PFSK-1 (cell line): ENCODE measurements around the gene RAB26.

Experiments
- FOXP2 ChIP-seq: optimal IDR thresholded peaks from 2 replicates; pipeline ENCODE3; 2011; ENCODE audit warnings: borderline replicate concordance, control low read depth, inconsistent platforms; ENCODE audit not compliant: insufficient read depth; ENCODE audit errors: extremely low read length, extremely low read depth
- POLR2AphosphoS5 ChIP-seq: IDR thresholded peaks from 2 replicates; pipeline ENCODE4 v1.6.1; 2012; ENCODE audit warnings: low read depth, mild to moderate bottlenecking, control low read depth, low read length, moderate library complexity
- SIN3A ChIP-seq: IDR thresholded peaks from 2 replicates; pipeline ENCODE4 v1.6.1; 2012; ENCODE audit warnings: mild to moderate bottlenecking, low read length, moderate library complexity, borderline replicate concordance; ENCODE audit not compliant: insufficient read depth
- TAF1 ChIP-seq: IDR thresholded peaks from 2 replicates; pipeline ENCODE4 v1.6.1; 2012; ENCODE audit warnings: low read length, control low read depth, borderline replicate concordance; ENCODE audit not compliant: insufficient read depth
- TF ChIP-seq, protein P1 (sequence below), 2 experiments: IDR thresholded peaks; 2 replicates each; pipeline versions ENCODE4 v1.6.1 to v1.8.0; 2011 to 2012; ENCODE audit warnings: low read depth in 2 of 2, low read length in 2 of 2, control low read depth in 1 of 2, inconsistent platforms in 1 of 2, mild to moderate bottlenecking in 1 of 2, moderate library complexity in 1 of 2; ENCODE audit not compliant: insufficient read depth in 1 of 2

DNA sequence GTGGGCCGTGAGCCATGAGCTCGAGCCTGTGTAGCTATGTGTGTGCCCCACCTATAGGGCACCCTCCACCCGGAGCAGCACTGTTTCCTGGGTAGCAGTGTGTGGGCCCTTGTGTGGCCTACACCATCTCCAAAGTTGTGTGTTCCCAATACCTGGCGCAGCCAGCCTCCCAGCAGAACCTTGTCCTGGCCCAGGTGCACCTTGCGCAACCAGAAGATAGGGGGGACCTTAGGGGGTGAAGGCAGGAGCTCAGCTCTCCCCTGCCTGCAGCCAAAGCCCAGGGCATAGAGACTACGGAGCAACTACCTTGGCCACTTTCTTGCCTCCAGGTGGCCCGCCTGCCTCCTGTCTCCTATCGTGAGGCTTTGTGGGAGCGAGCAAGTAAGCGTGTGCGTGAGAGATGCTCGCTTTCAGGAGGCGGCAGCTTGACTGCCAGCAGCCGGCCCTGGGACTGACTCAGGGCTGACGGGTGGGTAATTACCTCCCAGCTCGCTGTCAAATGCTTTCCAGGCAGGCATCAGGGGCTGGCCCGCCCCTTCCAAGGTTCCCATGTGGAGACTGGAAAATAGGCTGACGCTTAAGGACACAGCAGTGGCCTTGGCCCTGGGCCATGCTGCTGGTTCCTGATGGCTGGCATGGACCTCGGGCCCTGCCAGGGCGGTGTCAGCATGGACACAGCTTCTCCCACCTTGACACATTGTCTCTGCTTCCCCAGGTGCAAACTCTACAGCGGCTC is 26.1 kb downstream of the RAB26 start:
- TF ChIP-seq POLR2AphosphoS5 (no peak), TAF1 (no peak), FOXP2 (no peak), SIN3A (no peak)
- TF ChIP-seq, protein P1, sequence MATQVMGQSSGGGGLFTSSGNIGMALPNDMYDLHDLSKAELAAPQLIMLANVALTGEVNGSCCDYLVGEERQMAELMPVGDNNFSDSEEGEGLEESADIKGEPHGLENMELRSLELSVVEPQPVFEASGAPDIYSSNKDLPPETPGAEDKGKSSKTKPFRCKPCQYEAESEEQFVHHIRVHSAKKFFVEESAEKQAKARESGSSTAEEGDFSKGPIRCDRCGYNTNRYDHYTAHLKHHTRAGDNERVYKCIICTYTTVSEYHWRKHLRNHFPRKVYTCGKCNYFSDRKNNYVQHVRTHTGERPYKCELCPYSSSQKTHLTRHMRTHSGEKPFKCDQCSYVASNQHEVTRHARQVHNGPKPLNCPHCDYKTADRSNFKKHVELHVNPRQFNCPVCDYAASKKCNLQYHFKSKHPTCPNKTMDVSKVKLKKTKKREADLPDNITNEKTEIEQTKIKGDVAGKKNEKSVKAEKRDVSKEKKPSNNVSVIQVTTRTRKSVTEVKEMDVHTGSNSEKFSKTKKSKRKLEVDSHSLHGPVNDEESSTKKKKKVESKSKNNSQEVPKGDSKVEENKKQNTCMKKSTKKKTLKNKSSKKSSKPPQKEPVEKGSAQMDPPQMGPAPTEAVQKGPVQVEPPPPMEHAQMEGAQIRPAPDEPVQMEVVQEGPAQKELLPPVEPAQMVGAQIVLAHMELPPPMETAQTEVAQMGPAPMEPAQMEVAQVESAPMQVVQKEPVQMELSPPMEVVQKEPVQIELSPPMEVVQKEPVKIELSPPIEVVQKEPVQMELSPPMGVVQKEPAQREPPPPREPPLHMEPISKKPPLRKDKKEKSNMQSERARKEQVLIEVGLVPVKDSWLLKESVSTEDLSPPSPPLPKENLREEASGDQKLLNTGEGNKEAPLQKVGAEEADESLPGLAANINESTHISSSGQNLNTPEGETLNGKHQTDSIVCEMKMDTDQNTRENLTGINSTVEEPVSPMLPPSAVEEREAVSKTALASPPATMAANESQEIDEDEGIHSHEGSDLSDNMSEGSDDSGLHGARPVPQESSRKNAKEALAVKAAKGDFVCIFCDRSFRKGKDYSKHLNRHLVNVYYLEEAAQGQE (IDR thresholded peaks at IDR 0.05; ENCODE audit: insufficient read depth in 1 of 2, low read depth in 2 of 2, low read length in 2 of 2), result no peak
